Thoracic aorta (tissue), 2 donors: Measurements from ENCODE around the gene NT5DC1. TPM values are rescaled to one million over a fixed set of nuclear protein-coding genes. Genes with fewer than 3 reads are reported as not detected.

Experiments used
- ATAC-seq: fragments of 150-250 bp; one replicate; pipeline ENCODE4 v1.8.0; 2017; ENCODE audit warnings: low read depth; ENCODE audit not compliant: insufficient number of reproducible peaks, low FRiP score
- DNase-seq: peaks from one replicate; pipeline ENCODE4 v3.0.0-alpha.2; 2020; ENCODE audit warnings: low spot score
- H3K27ac ChIP-seq, 2 donors: fragments of 200-600 bp; sonication (generic); 1 replicate in 1 of 2; 2 replicates in 1 of 2; pipeline ENCODE4 v1.5.1; 2016; ENCODE audit warnings: mild to moderate bottlenecking in 2 of 2, moderate library complexity in 2 of 2
- H3K27me3 ChIP-seq: fragments of 200-600 bp; sonication (generic); replicated peaks from 2 replicates; pipeline ENCODE4 v1.6.0; 2016; ENCODE audit warnings: mild to moderate bottlenecking; ENCODE audit not compliant: insufficient read depth
- H3K36me3 ChIP-seq: fragments of 200-600 bp; sonication (generic); one replicate; pipeline ENCODE4 v1.5.1; 2016
- H3K4me1 ChIP-seq, 2 donors: fragments of 200-600 bp; sonication (generic); 1 replicate in 1 of 2; 2 replicates in 1 of 2; pipeline versions ENCODE4 v1.5.1 to v1.6.0; 2016; ENCODE audit warnings: low read depth in 2 of 2, mild to moderate bottlenecking in 1 of 2; ENCODE audit not compliant: control insufficient read depth in 1 of 2
- H3K4me3 ChIP-seq: fragments of 200-600 bp; sonication (generic); 2 replicates; pipeline ENCODE4 v1.5.1; 2016; ENCODE audit warnings: mild to moderate bottlenecking
- H3K9me3 ChIP-seq: fragments of 200-600 bp; sonication (generic); 2 replicates; pipeline ENCODE4 v1.5.1; 2016
- CTCF ChIP-seq: fragments of 200-600 bp; sonication (generic); IDR thresholded peaks from one replicate; pipeline ENCODE4 v1.5.1; 2019; ENCODE audit warnings: antibody characterized with exemption
- total RNA-seq, 2 donors: library from RNA; depleted of rRNA; stranded (reverse); fragments of >200 nt; gene quantifications; one replicate each; pipeline versions ENCODE4 v1.1.0 to v1.2.3, GENCODE V29; 2016

NT5DC1 gene
- total RNA-seq, 2 donors from 2014 or later, result 15.4 to 25.0 TPM

- Histone ChIP-seq H3K9me3 (no peaks in the 10 kb centered on the region), H3K27me3 (no peaks in the 10 kb centered on the region), H3K27ac (no peak overlapping the region), H3K36me3 (no peaks in the 10 kb centered on the region), H3K4me1 (peaks cover 5 to 12% of the 10 kb centered on the region in 2 donors), H3K4me3 (no peak overlapping the region)
- no peak for TF ChIP-seq CTCF
- no peak for ATAC-seq
- DNase-seq, result no peak
Observed at GRCh38 chr6:116152620-116153019, 52.0 kb downstream of the NT5DC1 start.

- no peaks in the 10 kb centered on the region for H3K9me3 ChIP-seq
- no peaks in the 10 kb centered on the region for H3K27me3 ChIP-seq
- ATAC-seq, result no peak
- H3K27ac ChIP-seq, result no peak overlapping the region
- H3K4me1 ChIP-seq, result peaks cover 5 to 22% of the 10 kb centered on the region in 2 donors
- no peak for TF ChIP-seq CTCF
- DNase-seq, result no peak
- H3K36me3 ChIP-seq, result no peaks in the 10 kb centered on the region
- H3K4me3 ChIP-seq, result no peak overlapping the region
Observed at GRCh38 chr6:116154887-116155286, 54.2 kb downstream of the NT5DC1 start.

GRCh38 chr6:116156405-116157326 lies 56.0 kb downstream of the NT5DC1 start:
- no peak overlapping the region for H3K4me3 ChIP-seq
- no peak for TF ChIP-seq CTCF
- H3K9me3 ChIP-seq, result no peaks in the 10 kb centered on the region
- DNase-seq (no peak), ATAC-seq (no peak)
- H3K36me3 ChIP-seq, result no peaks in the 10 kb centered on the region
- H3K27me3 ChIP-seq, result no peaks in the 10 kb centered on the region
- no peak overlapping the region for H3K27ac ChIP-seq
- H3K4me1 ChIP-seq, result peaks cover 5 to 22% of the 10 kb centered on the region in 2 donors

- Histone ChIP-seq H3K27me3 (no peaks in the 10 kb centered on the region), H3K9me3 (no peaks in the 10 kb centered on the region), H3K4me1 (peaks cover 3 to 19% of the 10 kb centered on the region in 2 donors), H3K27ac (no peak overlapping the region), H3K36me3 (no peaks in the 10 kb centered on the region), H3K4me3 (no peak overlapping the region)
- no peak for TF ChIP-seq CTCF
- DNase-seq, result no peak
- no peak for ATAC-seq
Observed at GRCh38 chr6:116157391-116157790, 56.7 kb downstream of the NT5DC1 start.

GRCh38 chr6:116158641-116159040 lies 58.0 kb downstream of the NT5DC1 start:
- no peak for ATAC-seq
- Histone ChIP-seq H3K9me3 (no peaks in the 10 kb centered on the region), H3K36me3 (no peaks in the 10 kb centered on the region), H3K27me3 (no peaks in the 10 kb centered on the region), H3K27ac (no peak overlapping the region), H3K4me1 (peaks cover 0 to 16% of the 10 kb centered on the region in 2 donors), H3K4me3 (no peak overlapping the region)
- no peak for TF ChIP-seq CTCF
- no peak for DNase-seq
